GM06990 (cell line): ENCODE measurements around the gene GGPS1.
"Not testable (repeated sequence)": the region's sequence is repeated elsewhere in the genome, so short reads cannot be mapped to it uniquely, and the experiment has no call there.

Experiments used
- DNase-seq: peaks from one replicate; pipeline ENCODE4 v3.0.0-alpha.2; 2011; ENCODE audit not compliant: insufficient read length; ENCODE audit errors: extremely low read depth
- H3K27me3 ChIP-seq: replicated peaks from 2 replicates; pipeline ENCODE4 v1.6.0; 2011; ENCODE audit warnings: low read length; ENCODE audit not compliant: control insufficient read depth, insufficient read depth
- H3K36me3 ChIP-seq: 2 replicates; pipeline ENCODE4 v1.5.1; 2011; ENCODE audit warnings: low read length; ENCODE audit not compliant: control insufficient read depth, insufficient read depth
- H3K4me3 ChIP-seq: replicated peaks from 2 replicates; pipeline ENCODE4 v1.5.1; 2011; ENCODE audit warnings: low read depth, mild to moderate bottlenecking, control low read depth, low read length
- CTCF ChIP-seq: IDR thresholded peaks from 2 replicates; pipeline ENCODE4 v1.5.1; 2011; ENCODE audit warnings: low read length, control low read depth, mild to moderate bottlenecking, inconsistent platforms; ENCODE audit not compliant: insufficient read depth, poor library complexity, severe bottlenecking

Gene GGPS1

GRCh38 chr1:235367000-235367908 lies 38.9 kb downstream of the GGPS1 start, which contains the start of gene TBCE:
TSS of gene TBCE (plus strand) at chr1:235367427. CDS start at chr1:235380050, 12,623 bp downstream.
- Histone ChIP-seq H3K4me3 (peak within 1 kb of the TSS; percentile 86), H3K36me3 (no peaks in the 10 kb centered on the region), H3K27me3 (no peaks in the 10 kb centered on the region)
- no peak for TF ChIP-seq CTCF
- peak; percentile 92 for DNase-seq

- Histone ChIP-seq H3K36me3 (no peaks in the 10 kb centered on the region), H3K27me3 (no peaks in the 10 kb centered on the region), H3K4me3 (no peak overlapping the region; the same call in 1 of the 2 replicates)
- DNase-seq = no peak
- no peak for TF ChIP-seq CTCF
Measured at GRCh38 chr1:235368428-235368827, 40.1 kb downstream of the GGPS1 start.

- DNase-seq = no peak
- H3K4me3 ChIP-seq = no peak overlapping the region
- no peaks in the 10 kb centered on the region for H3K27me3 ChIP-seq
- no peak for TF ChIP-seq CTCF
- H3K36me3 ChIP-seq = no peaks in the 10 kb centered on the region; the same call in 1 of the 2 replicates
Measured at GRCh38 chr1:235369802-235370201, 41.4 kb downstream of the GGPS1 start.

GRCh38 chr1:235375919-235376605 lies 47.7 kb downstream of the GGPS1 start:
- TF ChIP-seq CTCF = no peak
- no peak for DNase-seq
- Histone ChIP-seq H3K36me3 (no peaks in the 10 kb centered on the region; the same call in 1 of the 2 replicates), H3K27me3 (no peaks in the 10 kb centered on the region), H3K4me3 (no peak overlapping the region)

- not testable (repeated sequence) for H3K36me3 ChIP-seq, DNase-seq, H3K4me3 ChIP-seq, H3K27me3 ChIP-seq
Measured at GRCh38 chr1:235378134-235378735, 49.9 kb downstream of the GGPS1 start.

- H3K36me3 ChIP-seq, DNase-seq, H3K27me3 ChIP-seq, H3K4me3 ChIP-seq: not testable (repeated sequence)
Measured at GRCh38 chr1:235381955-235382739, 53.8 kb downstream of the GGPS1 start.

- not testable (repeated sequence) for H3K36me3 ChIP-seq, H3K27me3 ChIP-seq, H3K4me3 ChIP-seq, DNase-seq
Measured at GRCh38 chr1:235385633-235386032, 57.3 kb downstream of the GGPS1 start.
